H9 (cell line): ENCODE measurements around the gene PPP1R15A. TPM values are rescaled to one million over a fixed set of nuclear protein-coding genes. Genes with fewer than 3 reads are reported as not detected.

Experiments used
- DNase-seq: peaks from one replicate; pipeline ENCODE4 v3.0.0-alpha.2; 2017
- H2AFZ ChIP-seq: one replicate; pipeline ENCODE4 v1.6.1; 2013; ENCODE audit warnings: mild to moderate bottlenecking, low read length, control low read depth, moderate library complexity
- H2AK5ac ChIP-seq: 2 replicates; pipeline ENCODE4 v1.6.1; 2013; ENCODE audit warnings: low read length, control low read depth, mixed read lengths; ENCODE audit not compliant: insufficient read length
- H2BK120ac ChIP-seq: one replicate; pipeline ENCODE4 v1.6.1; 2013; ENCODE audit warnings: low read depth, mild to moderate bottlenecking, low read length, control low read depth, inconsistent platforms; ENCODE audit not compliant: poor library complexity, severe bottlenecking
- H2BK12ac ChIP-seq: 2 replicates; pipeline ENCODE4 v1.6.1; 2013; ENCODE audit warnings: low read length, control low read depth, mixed read lengths, low read depth; ENCODE audit not compliant: insufficient read length
- H2BK15ac ChIP-seq: 2 replicates; pipeline ENCODE4 v1.6.1; 2013; ENCODE audit warnings: low read depth, low read length, control low read depth
- H2BK20ac ChIP-seq: one replicate; pipeline ENCODE4 v1.6.1; 2013; ENCODE audit warnings: low read depth, mild to moderate bottlenecking, low read length, control low read depth, inconsistent platforms; ENCODE audit not compliant: poor library complexity, severe bottlenecking
- H2BK5ac ChIP-seq: 2 replicates; pipeline ENCODE4 v1.6.1; 2013; ENCODE audit warnings: low read length, control low read depth, mixed read lengths; ENCODE audit not compliant: insufficient read length
- H3K14ac ChIP-seq: 2 replicates; pipeline ENCODE4 v1.6.1; 2013; ENCODE audit warnings: low read length, control low read depth; ENCODE audit not compliant: insufficient read depth
- H3K18ac ChIP-seq: 2 replicates; pipeline ENCODE4 v1.6.1; 2013; ENCODE audit warnings: low read depth, mild to moderate bottlenecking, mixed read lengths, low read length, control low read depth; ENCODE audit not compliant: insufficient read length
- H3K23ac ChIP-seq: 2 replicates; pipeline ENCODE4 v1.6.1; 2013; ENCODE audit warnings: low read length, control low read depth, mixed read lengths, low read depth; ENCODE audit not compliant: insufficient read length
- H3K23me2 ChIP-seq: 2 replicates; pipeline ENCODE4 v1.6.1; 2013; ENCODE audit warnings: low read depth, mild to moderate bottlenecking, mixed read lengths, low read length, control low read depth; ENCODE audit not compliant: insufficient read length, poor library complexity, severe bottlenecking
- H3K27ac ChIP-seq: 2 replicates; pipeline ENCODE4 v1.5.1; 2013; ENCODE audit warnings: low read length, control low read depth, mixed read lengths, low read depth; ENCODE audit not compliant: insufficient read length
- H3K27me3 ChIP-seq: 2 replicates; pipeline ENCODE4 v1.6.1; 2013; ENCODE audit warnings: low read length, control low read depth, inconsistent platforms; ENCODE audit not compliant: insufficient read depth
- H3K4ac ChIP-seq: 2 replicates; pipeline ENCODE4 v1.6.1; 2013; ENCODE audit warnings: low read depth, mild to moderate bottlenecking, control low read depth, inconsistent platforms, low read length, moderate library complexity
- H3K4me1 ChIP-seq: 2 replicates; pipeline ENCODE4 v1.6.1; 2013; ENCODE audit warnings: low read length, control low read depth, inconsistent platforms; ENCODE audit not compliant: insufficient read depth
- H3K4me2 ChIP-seq: 2 replicates; pipeline ENCODE4 v1.6.1; 2013; ENCODE audit warnings: low read length, control low read depth, mixed read lengths; ENCODE audit not compliant: insufficient read length, insufficient read depth
- H3K56ac ChIP-seq: 2 replicates; pipeline ENCODE4 v1.6.1; 2013; ENCODE audit warnings: low read depth, mild to moderate bottlenecking, mixed read lengths, low read length, control low read depth; ENCODE audit not compliant: insufficient read length
- H3K79me1 ChIP-seq: 2 replicates; pipeline ENCODE4 v1.6.1; 2013; ENCODE audit warnings: low read depth, mild to moderate bottlenecking, moderate library complexity, low read length, control low read depth, inconsistent platforms; ENCODE audit not compliant: insufficient read depth, poor library complexity, severe bottlenecking
- H3K79me2 ChIP-seq: 2 replicates; pipeline ENCODE4 v1.6.1; 2013; ENCODE audit warnings: low read length, control low read depth, inconsistent platforms; ENCODE audit not compliant: insufficient read depth
- H3K9ac ChIP-seq: 2 replicates; pipeline ENCODE4 v1.6.1; 2013; ENCODE audit warnings: low read length, control low read depth, mixed read lengths; ENCODE audit not compliant: insufficient read length; ENCODE audit errors: extremely low read depth
- H3K9me3 ChIP-seq: one replicate; pipeline ENCODE4 v1.6.1; 2013; ENCODE audit warnings: low read depth, low read length, inconsistent platforms; ENCODE audit not compliant: control insufficient read depth
- H3T11ph ChIP-seq: one replicate; pipeline ENCODE4 v1.6.1; 2013; ENCODE audit warnings: mild to moderate bottlenecking, low read length, control low read depth, inconsistent platforms
- H4K20me1 ChIP-seq: one replicate; pipeline ENCODE4 v1.6.1; 2013; ENCODE audit not compliant: control insufficient read depth, insufficient read length, insufficient read depth
- H4K5ac ChIP-seq: 2 replicates; pipeline ENCODE4 v1.6.1; 2013; ENCODE audit warnings: low read depth, mild to moderate bottlenecking, mixed read lengths, low read length, control low read depth; ENCODE audit not compliant: insufficient read length
- H4K8ac ChIP-seq: replicated peaks from 2 replicates; pipeline ENCODE4 v1.6.1; 2013; ENCODE audit warnings: low read length, control low read depth, mixed read lengths, low read depth; ENCODE audit not compliant: insufficient read length
- H4K91ac ChIP-seq: 2 replicates; pipeline ENCODE4 v1.6.1; 2013; ENCODE audit warnings: low read depth, mild to moderate bottlenecking, moderate library complexity, mixed read lengths, low read length, control low read depth; ENCODE audit not compliant: insufficient read length
- H3K27ac Mint-ChIP-seq, 3 experiments: 2 replicates in 2 of 3; 3 replicates in 1 of 3; pipeline ENCODE4 v1.8.0; 2020 to 2021; ENCODE audit warnings: mixed read lengths in 3 of 3, mild to moderate bottlenecking in 1 of 3, moderate library complexity in 1 of 3
- H3K27me3 Mint-ChIP-seq: 2 replicates; pipeline ENCODE4 v1.8.0; 2021; ENCODE audit warnings: low read depth, mild to moderate bottlenecking, moderate library complexity, mixed read lengths
- H3K36me3 Mint-ChIP-seq, 3 experiments: 2 replicates in 2 of 3; 3 replicates in 1 of 3; pipeline ENCODE4 v1.8.0; 2020 to 2021; ENCODE audit warnings: low read depth in 3 of 3, mixed read lengths in 3 of 3; ENCODE audit not compliant: insufficient read depth in 1 of 3
- H3K4me1 Mint-ChIP-seq, 2 experiments: 2 replicates each; pipeline ENCODE4 v1.8.0; 2020; ENCODE audit warnings: mixed read lengths in 2 of 2
- H3K4me3 Mint-ChIP-seq, 2 experiments: 2 replicates in 1 of 2; 3 replicates in 1 of 2; pipeline ENCODE4 v1.8.0; 2020 to 2021; ENCODE audit warnings: mild to moderate bottlenecking in 2 of 2, mixed read lengths in 2 of 2, moderate library complexity in 1 of 2
- H3K9me3 Mint-ChIP-seq, 2 experiments: 2 replicates in 1 of 2; 3 replicates in 1 of 2; pipeline ENCODE4 v1.8.0; 2020; ENCODE audit warnings: mild to moderate bottlenecking in 2 of 2, mixed read lengths in 2 of 2, moderate library complexity in 1 of 2
- CTCF ChIP-seq: fragments of 200-600 bp; sonication (generic); conservative IDR thresholded peaks from 3 replicates; pipeline ENCODE4 v1.8.0; 2021; ENCODE audit warnings: antibody characterized with exemption, mild to moderate bottlenecking
- WGBS: extraction: QIAGEN DNeasy Blood & Tissue Kit; methylation state at CpG from one replicate; pipeline ENCODE4 v1.1.7; 2013; ENCODE audit warnings: missing lambda C conversion rate, low lambda C conversion rate, mixed read lengths; ENCODE audit not compliant: insufficient read length; ENCODE audit errors: extremely low coverage; 5-methylcytosine and 5-hydroxymethylcytosine counted together
- total RNA-seq: library from RNA; stranded (reverse); gene quantifications from 2 replicates; pipeline ENCODE4 v1.2.1, GENCODE V29; 2021

PPP1R15A gene
- total RNA-seq, 1 experiment from 2014 or later: 17.2 TPM

GRCh38 chr19:48922548-48923490, 50.6 kb downstream of the PPP1R15A start:
- Histone ChIP-seq H3T11ph (no peak overlapping the region), H3K23ac (no peak overlapping the region), H2AK5ac (no peak overlapping the region), H2BK15ac (no peak overlapping the region), H3K79me2 (no peaks in the 10 kb centered on the region), H2AFZ (no peak overlapping the region), H3K18ac (no peak overlapping the region), H3K4me2 (no peak overlapping the region), H3K4me1 (no peaks in the 10 kb centered on the region), H3K9me3 (no peaks in the 10 kb centered on the region), H4K8ac (no peak overlapping the region), H3K14ac (no peak overlapping the region), H3K4ac (no peak overlapping the region), H3K27me3 (no peaks in the 10 kb centered on the region), H3K56ac (no peak overlapping the region), H3K23me2 (no peaks in the 10 kb centered on the region), H3K9ac (no peak overlapping the region), H2BK120ac (no peak overlapping the region), H2BK20ac (no peak overlapping the region), H4K5ac (no peak overlapping the region), H3K27ac (no peak overlapping the region), H3K79me1 (no peaks in the 10 kb centered on the region), H4K20me1 (no peaks in the 10 kb centered on the region), H2BK5ac (no peak overlapping the region), H4K91ac (no peak overlapping the region), H2BK12ac (no peak overlapping the region)
- TF ChIP-seq CTCF: no peak
- no peaks in the 10 kb centered on the region; the same call in 1 of the 2 replicates for H3K27me3 Mint-ChIP-seq
- no peak for DNase-seq
- H3K9me3 Mint-ChIP-seq: no peaks in the 10 kb centered on the region
- H3K4me3 Mint-ChIP-seq: no peak overlapping the region
- no CpG with 5 or more reads among the region's 18 CpGs for WGBS
- 0 out of 4 replicates have a peak, but pooled peaks cover 2% of the 10 kb centered on the region in 2 experiments for H3K4me1 Mint-ChIP-seq
- peak overlapping the region in 1 of 3 experiments; percentile 29; a peak in 2 of 7 replicates for H3K27ac Mint-ChIP-seq
- H3K36me3 Mint-ChIP-seq: peaks cover 8 to 39% (median 30%) of the 10 kb centered on the region in 3 experiments
